ENCODE measurements around the gene ATG7.

The ATG7 gene

DNA sequence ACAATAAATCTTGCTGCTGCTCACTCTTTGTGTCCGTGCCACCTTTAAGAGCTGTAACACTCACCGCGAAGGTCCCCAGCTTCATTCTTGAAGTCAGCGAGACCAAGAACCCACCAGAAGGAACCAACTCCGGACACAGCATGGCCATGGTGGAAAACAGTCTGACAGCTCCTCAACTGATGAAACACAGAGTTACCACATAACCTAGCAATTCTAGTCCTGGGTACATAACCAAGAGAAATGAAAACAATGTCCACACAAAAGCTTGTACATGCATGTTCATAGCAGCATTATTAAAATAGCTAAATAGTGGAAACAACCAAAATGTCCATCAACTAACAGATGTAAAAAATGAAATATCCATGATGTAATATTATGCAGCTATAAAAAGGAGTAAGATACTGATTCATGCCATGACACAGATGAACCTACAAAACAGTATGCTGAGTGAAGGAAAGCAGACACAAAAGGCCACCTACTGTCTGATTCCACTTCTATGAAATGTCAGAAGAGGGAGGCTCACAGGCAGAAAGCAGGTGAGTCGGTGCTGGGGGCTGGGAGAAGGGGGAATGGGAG, 334.8 kb downstream of the ATG7 start:
- no peak for DNase-seq (ENCODE audit: low read depth)
- H3K4me3 ChIP-seq (ENCODE audit: low read depth, low read length) = no peak overlapping the region
- TF ChIP-seq, protein P1, sequence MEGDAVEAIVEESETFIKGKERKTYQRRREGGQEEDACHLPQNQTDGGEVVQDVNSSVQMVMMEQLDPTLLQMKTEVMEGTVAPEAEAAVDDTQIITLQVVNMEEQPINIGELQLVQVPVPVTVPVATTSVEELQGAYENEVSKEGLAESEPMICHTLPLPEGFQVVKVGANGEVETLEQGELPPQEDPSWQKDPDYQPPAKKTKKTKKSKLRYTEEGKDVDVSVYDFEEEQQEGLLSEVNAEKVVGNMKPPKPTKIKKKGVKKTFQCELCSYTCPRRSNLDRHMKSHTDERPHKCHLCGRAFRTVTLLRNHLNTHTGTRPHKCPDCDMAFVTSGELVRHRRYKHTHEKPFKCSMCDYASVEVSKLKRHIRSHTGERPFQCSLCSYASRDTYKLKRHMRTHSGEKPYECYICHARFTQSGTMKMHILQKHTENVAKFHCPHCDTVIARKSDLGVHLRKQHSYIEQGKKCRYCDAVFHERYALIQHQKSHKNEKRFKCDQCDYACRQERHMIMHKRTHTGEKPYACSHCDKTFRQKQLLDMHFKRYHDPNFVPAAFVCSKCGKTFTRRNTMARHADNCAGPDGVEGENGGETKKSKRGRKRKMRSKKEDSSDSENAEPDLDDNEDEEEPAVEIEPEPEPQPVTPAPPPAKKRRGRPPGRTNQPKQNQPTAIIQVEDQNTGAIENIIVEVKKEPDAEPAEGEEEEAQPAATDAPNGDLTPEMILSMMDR (IDR thresholded peaks at IDR 0.05; ENCODE audit: control insufficient read depth, extremely low read depth, insufficient read depth) = no peak
